GM23248 (cell line): ENCODE data around the gene RIC8B.

Source experiments
- EZH2 ChIP-seq: fragments of 200-600 bp; sonication (generic); IDR thresholded peaks from 2 replicates; pipeline ENCODE4 v1.6.1; 2018; ENCODE audit warnings: antibody characterized with exemption, mild to moderate bottlenecking; ENCODE audit not compliant: insufficient read depth, poor library complexity, severe bottlenecking
- EZH2phosphoT487 ChIP-seq: fragments of 200-600 bp; sonication (generic); IDR thresholded peaks from 2 replicates; pipeline ENCODE4 v1.6.1; 2018; ENCODE audit warnings: antibody characterized with exemption, moderate library complexity, mild to moderate bottlenecking, low read depth; ENCODE audit not compliant: insufficient read depth

GRCh38 chr12:106757623-106758348, 16.7 kb upstream of the RIC8B start:
- TF ChIP-seq EZH2 (no peak), EZH2phosphoT487 (no peak)
